Stimulated activated CD4-positive, alpha-beta T cell treated with anti-CD3 and anti-CD28 coated beads, Interleukin-15, amount 100 ng/mL, for 48 hours (primary cell): ENCODE measurements around the gene NEGR1.

Experiments used
- DNase-seq, 2 donors: peaks; one replicate each; pipeline ENCODE4 v3.0.0-alpha.2; 2020; ENCODE audit warnings: low read depth in 2 of 2

The NEGR1 gene

DNA sequence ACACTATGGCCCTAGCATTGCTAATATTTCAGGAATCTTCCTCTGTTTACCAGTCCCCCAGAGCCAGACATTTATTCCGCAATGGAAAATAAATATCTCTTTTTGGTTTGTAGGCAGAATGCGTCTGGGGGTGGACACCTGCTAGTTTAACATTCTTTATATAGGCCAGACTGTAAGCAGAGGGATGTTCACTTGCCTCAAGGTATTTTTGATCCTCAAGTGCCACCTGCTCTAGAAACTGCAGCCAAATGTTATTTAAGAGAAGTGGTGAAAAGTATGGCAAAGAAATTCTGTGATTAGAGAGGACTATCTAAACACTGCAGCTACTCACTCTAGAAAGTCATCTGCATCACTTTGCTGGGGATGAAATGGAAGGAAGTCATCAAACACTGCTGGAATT lies 164.7 kb downstream of the NEGR1 start:
- no peak for DNase-seq

- no peak for DNase-seq
Observed at GRCh38 chr1:72115290-72115689, 167.0 kb downstream of the NEGR1 start.

- DNase-seq, result no peak
Observed at GRCh38 chr1:72111662-72112061, 170.7 kb downstream of the NEGR1 start.

DNA sequence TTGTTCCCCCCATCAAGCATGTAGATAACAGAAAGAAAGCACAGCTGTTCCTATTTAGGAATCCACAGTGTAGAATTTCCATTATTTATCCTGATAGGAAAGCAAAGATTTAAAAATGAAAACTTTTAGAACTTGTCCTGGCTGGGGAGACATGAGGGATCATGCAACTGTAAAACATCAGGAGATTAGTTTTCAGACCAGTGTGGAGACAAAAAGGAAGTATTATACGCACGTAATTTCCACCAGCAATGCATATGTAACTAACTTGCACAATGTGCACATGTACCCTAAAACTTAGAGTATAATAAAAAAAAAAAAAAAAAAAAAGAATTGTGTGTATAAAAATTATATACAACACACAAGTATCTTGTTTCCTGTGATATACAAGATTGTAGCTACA lies 172.4 kb downstream of the NEGR1 start:
- no peak for DNase-seq

- DNase-seq, result no peak
Observed at GRCh38 chr1:72105201-72105600, 177.1 kb downstream of the NEGR1 start.

GRCh38 chr1:72101840-72102632 lies 180.3 kb downstream of the NEGR1 start:
- no peak for DNase-seq

DNA sequence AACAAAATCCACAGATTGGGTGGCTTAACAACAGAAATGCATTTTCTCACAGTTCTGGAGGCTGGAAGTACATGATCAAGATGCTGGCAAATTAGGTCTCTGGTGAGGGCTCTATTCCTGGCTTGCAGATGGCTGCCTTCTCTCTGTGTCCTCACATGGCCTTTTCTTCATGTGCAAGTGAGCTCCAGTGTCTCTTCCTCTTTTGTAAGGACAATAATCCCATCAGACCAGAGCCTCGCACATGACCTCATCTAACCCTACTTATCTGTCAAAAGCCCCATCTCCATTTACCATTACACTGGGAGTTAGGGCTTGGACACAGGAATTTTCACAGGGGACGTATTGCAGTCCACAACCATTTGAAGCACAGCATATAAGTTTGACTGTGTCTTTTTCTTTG lies 181.6 kb downstream of the NEGR1 start:
- no peak for DNase-seq

DNA sequence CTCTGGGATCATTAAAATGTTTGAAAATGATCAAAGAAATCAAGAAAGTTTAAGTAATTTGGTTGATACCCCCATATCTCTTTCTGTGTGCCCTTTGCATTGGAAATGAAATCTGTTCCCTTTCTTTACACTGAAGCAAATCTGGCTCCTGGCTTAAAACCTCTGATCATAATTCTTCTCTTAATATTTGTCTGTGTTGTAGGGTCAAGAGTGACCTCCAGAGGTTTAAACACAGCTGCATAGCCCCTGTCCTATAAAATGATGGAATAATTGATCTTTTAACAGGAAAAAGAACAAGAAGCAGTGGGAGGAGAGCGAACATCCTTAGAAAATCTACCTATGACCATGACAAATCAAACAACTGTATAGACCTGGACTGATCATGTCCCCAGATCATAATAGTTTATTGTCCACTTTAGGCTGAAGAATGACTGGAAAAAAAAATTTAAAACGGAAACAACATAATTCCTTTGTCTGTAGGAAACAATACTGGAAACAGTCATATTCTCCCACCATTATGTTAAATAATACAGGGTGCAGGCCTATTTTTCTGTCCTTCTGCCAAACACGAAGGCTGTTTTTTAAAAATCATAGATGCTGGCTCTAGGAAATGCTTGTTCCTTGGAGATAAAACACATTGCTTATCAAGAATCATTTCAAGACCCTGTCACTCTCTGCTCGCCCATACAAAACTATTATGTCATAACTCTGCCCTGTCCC lies 184.3 kb downstream of the NEGR1 start:
- DNase-seq, result no peak

DNA sequence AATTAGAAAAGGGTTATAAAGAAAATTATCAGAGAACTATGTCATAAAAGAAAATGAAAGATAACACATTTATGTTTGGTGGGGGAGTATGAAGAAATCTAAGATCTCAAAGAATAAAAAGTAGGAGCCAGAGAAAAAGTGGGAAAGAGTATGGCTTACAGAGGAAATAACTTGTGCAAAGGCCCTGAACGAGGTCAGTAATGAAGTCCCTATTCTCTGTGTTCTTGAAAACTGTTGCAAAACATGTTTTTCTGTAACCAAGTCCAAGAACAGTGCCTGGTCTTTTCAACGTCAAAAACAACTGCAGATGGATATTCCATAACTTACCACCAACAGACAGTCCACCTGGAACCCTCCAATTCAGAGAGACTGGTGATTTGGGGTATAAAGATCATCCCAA lies 188.1 kb downstream of the NEGR1 start:
- no peak for DNase-seq

DNA sequence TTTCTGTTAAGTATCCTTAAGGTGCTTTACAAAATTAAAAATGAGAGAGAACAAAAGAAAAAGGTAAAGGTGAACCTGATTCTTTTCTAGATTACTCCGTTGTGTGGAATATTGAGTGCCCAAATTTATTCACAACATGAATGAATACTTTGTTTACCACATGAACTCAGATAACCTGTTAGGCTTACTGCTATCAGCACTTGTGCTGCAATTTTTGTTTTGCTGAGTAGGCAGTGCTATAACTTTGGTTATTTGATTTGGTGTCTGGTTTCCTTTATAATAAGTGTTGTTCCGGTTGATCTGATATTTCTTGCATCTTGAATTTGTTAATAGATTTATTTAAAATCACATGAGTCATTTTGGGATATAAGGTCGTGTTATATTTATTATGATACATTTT lies 195.9 kb downstream of the NEGR1 start:
- no peak for DNase-seq

- no peak for DNase-seq
Observed at GRCh38 chr1:72075425-72075824, 206.9 kb downstream of the NEGR1 start.

GRCh38 chr1:72066431-72066830 lies 215.9 kb downstream of the NEGR1 start:
- DNase-seq, result no peak

DNA sequence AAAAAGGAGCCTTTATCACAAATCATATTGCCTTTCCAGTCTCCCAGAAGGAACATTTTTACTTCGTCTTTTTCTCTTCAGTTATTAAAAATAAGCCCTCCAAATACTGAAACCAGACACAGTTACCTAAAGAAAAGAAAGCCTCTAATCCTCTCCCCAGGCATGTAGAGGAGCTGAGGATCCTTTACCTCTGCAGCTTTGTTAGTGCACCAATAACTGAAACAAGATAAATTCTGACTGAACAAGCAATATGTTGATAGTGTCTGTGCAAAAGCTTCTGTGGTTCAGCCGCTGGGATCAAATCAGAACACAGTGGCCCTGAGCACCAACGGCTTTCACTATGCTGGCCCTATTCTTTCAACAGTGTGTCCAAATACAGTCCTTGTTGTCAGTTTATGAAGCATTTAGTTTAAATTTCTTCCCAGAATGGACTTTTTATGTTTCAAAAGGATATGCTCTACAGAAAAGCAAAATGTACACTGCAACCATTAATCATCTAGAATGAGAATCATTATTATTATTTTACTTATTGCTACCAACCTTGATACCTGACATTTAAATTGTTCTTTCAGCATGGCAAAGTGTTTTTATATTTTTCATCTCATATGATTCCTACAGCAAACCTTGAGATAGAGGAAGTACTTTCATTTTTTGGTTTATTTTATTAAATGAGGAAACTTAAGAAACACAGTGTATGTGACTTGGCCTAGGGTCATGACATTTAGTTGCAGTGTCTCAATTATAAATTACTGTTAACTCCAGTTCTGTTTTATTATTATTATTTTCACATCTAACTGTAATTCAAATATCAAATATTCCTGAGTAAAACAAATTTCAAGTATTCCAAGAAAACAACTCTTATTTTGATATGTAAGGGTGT lies 217.9 kb downstream of the NEGR1 start:
- no peak for DNase-seq

DNA sequence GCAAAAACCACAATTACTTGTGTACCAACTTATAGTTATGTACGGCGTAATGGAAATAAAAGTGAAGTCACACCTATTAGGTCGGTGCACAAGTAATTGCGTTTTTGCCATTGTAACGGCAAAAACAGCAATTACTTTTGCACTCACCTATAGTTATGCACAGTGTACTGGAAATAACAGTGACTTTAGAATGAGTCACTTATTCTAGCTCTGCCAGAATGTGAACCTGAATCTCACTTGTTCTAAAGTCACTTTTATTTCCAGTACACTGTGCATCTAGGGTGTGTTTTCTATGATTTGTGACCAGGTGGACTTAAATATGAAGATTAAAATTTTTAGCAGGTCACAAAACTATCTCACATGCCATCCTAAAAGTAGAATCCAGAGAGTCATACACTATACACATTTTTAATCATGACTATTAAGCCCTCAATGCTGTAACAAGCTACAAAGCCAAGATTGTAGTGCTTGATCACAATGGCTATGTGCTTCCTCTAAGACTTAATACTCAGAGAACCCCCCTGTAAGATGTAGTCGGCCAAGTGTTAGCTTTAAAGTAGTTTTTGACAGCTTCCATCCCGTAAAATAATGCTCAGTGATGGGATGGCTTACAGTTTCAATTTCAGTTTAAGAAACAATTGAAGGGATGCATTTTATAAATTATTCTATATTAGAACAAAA lies 218.8 kb downstream of the NEGR1 start:
- DNase-seq, result no peak

DNA sequence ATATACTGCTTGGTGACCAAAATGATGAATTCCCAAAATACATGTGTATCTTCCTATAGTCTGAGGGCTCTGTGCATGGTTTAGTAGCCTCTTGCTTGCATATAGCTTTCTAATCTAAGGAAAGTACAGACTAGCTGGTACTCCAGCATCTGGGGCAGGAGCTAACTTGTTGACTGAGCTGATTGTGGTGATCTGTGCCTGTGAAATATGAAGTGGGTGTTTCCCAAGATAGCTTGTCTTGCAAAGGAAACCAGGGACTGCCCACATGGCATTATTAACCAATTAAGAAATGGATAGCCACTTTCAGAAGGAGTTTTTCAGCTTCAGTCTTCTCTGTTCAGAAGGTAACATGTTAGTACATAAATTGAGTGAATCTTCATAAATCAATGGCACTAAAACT lies 219.8 kb downstream of the NEGR1 start:
- DNase-seq, result no peak

- no peak for DNase-seq
Observed at GRCh38 chr1:72060466-72061245, 221.7 kb downstream of the NEGR1 start.

- DNase-seq, result no peak
Observed at GRCh38 chr1:72056516-72056915, 225.8 kb downstream of the NEGR1 start.

DNA sequence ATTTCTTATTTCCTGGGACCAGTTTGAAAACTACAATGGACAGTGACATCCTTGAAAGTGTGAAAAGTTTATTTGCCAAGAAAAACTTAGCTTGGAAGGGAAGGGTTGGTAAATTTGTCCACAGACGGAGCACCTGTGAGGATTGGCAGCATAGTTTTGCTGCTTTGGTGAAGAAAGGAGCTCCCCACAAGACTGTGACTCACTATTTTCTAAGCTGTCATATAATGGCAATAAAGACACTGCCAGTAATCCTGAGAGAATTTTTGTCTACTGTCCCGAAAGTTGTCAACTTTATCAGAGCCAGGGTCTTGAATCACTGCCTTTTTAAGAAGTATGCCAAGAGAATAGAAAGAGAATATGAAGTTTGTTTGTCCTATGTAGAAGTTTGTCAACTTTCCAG lies 230.8 kb downstream of the NEGR1 start:
- no peak for DNase-seq

DNA sequence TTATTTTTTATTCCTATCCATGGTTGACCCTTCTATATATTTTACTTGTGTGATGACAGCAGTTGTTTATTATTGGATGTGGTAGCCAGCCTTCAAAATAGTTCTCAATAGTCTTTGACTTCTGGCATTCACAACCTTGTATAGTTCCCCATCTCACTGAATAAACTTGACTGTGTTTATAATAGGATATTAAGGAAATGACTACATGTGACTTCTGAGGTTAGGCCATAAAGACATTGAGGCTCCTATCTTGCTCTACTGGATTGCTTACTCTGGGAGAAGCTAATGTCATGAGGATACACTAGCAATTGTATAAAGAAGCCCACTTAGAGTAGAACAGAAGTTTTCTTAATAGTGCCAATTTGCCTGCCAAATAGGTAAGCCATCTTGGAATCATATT lies 231.8 kb downstream of the NEGR1 start:
- DNase-seq, result no peak

DNA sequence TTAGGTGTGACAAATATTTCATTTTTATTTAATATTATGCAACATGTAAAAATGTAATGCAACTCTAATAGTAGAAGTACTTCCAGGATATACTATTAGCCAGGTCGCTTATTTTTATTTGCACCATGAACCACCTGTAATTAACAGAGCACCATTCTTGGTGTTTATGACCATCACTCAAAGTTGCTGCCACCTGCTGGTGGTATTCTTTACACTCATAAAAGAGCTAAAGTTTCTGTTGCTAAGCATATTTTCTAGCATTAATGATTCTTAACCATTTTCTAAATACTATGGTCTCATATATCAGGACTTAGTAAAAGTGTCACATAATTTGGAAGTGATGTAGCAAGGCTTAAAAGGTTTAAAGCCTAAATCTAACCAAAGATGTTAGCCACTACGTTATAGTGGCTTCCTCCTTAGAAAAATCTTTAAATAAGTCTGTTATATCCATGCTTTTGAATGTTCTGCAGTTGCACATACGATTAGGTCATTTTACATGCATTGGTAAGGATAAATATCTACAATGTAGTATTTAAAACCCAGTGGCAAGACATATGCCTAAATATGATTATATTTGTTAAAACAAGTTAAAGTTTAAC lies 244.5 kb downstream of the NEGR1 start:
- peak in 1 of 2 donors; percentile 2 for DNase-seq

DNA sequence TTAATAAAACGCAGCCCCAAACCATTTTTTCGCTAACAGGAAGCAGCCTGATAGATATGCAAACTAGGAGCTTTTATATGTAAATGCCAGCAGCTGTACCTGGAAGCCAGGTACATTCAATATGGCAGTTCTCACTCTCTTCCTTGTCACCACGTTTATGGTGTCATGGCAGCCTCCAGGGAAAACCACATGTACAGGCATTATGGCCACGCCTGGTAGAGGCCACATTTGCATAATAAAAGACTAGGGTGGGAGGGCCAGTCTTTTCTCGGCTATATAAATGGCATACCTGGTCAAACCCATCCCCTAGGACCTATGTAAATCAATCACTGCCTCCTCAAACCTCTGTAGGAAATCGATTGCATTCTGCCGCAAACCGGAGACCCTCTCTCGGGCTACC lies 247.5 kb downstream of the NEGR1 start:
- no peak for DNase-seq
